Tibial nerve (tissue), 4 donors: ENCODE results near the gene ILDR2. TPM values are rescaled to one million over a fixed set of nuclear protein-coding genes. Genes with fewer than 3 reads are reported as not detected.

Experiments
- DNase-seq, 2 donors: peaks; one replicate each; pipeline ENCODE4 v3.0.0-alpha.2; 2019; ENCODE audit warnings: low spot score in 2 of 2
- H3K27ac ChIP-seq, 4 donors: fragments of 200-600 bp; sonication (generic) in 3 of 4; one replicate each; pipeline ENCODE4 v1.5.1; 2017 to 2019; ENCODE audit warnings: mild to moderate bottlenecking in 1 of 4
- H3K27me3 ChIP-seq, 2 donors: fragments of 200-600 bp; sonication (generic) in 1 of 2; one replicate each; pipeline versions ENCODE4 v1.5.1 to v1.6.0; 2017 to 2019
- H3K36me3 ChIP-seq, 3 donors: fragments of 200-600 bp; sonication (generic); one replicate each; pipeline ENCODE4 v1.5.1; 2018 to 2019
- H3K4me1 ChIP-seq, 4 donors: fragments of 200-600 bp; sonication (generic) in 3 of 4; one replicate each; pipeline ENCODE4 v1.5.1; 2017 to 2019
- H3K4me3 ChIP-seq, 4 donors: fragments of 200-600 bp; sonication (generic) in 3 of 4; one replicate each; pipeline ENCODE4 v1.5.1; 2017 to 2019; ENCODE audit warnings: mild to moderate bottlenecking in 1 of 4, moderate library complexity in 1 of 4
- H3K9me3 ChIP-seq, 4 donors: fragments of 200-600 bp; sonication (generic) in 3 of 4; one replicate each; pipeline ENCODE4 v1.5.1; 2017 to 2019
- EP300 ChIP-seq, 2 donors: sonication (generic); formaldehyde crosslinking; IDR thresholded peaks; one replicate each; pipeline ENCODE4 v1.6.1; 2017; ENCODE audit warnings: antibody characterized with exemption in 2 of 2, mild to moderate bottlenecking in 1 of 2
- POLR2A ChIP-seq, 2 donors: fragments of 450-650 bp; IDR thresholded peaks; one replicate each; pipeline ENCODE4 v1.6.1; 2017; ENCODE audit warnings: antibody characterized with exemption in 2 of 2, mild to moderate bottlenecking in 2 of 2, moderate library complexity in 2 of 2
- WGBS, 2 donors: methylation state at CpG; one replicate each; pipeline ENCODE4 v1.1.5; 2018; 5-methylcytosine and 5-hydroxymethylcytosine counted together
- total RNA-seq, 4 donors: library from RNA; depleted of rRNA; stranded (reverse); fragments of >200 nt; gene quantifications; one replicate each; pipeline ENCODE4 v1.1.0, GENCODE V29; 2016
- TF ChIP-seq, protein P1 (sequence below), 5 experiments: fragments of 200-600 bp in 3 of 5; fragments of 450-650 bp in 2 of 5; sonication (generic) in 3 of 5; IDR thresholded peaks; one replicate each; pipeline ENCODE4 v1.5.1; 2016 to 2019; ENCODE audit warnings: antibody characterized with exemption in 5 of 5, mild to moderate bottlenecking in 3 of 5, moderate library complexity in 2 of 5

The ILDR2 gene
- total RNA-seq, 4 donors from 2014 or later, result 4.4 to 6.7 (median 5.7) TPM

DNA sequence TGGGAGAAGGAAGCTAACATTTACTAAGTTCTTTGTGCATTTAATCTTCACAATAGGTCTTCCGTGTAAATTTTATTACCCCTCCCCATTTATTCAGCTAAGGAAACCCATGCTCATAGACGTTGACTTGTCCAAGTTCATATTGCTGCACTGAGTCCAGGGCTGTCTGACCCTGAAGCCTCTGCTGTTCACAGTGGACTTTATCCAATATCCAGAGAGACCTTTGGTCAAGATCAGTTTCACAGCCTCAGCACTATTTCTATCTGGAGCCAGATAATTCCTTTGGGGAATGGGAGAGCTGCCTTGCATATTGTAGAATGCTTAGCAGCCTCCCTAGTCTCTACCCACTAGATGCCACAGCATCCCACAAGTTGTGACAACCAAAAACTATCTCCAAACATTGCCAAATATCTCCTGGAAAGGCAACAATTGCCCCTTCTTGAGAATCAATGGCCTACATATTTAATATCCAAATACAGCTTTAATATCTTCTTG, 26.4 kb downstream of the ILDR2 start:
- H3K36me3 ChIP-seq, result no peaks in the 10 kb centered on the region
- WGBS, 2 donors, result 50 to 53% methylated on average over 2 of the region's 2 CpGs
- H3K27me3 ChIP-seq, result no peaks in the 10 kb centered on the region
- no peaks in the 10 kb centered on the region for H3K9me3 ChIP-seq
- H3K27ac ChIP-seq, result peak overlapping the region in 2 of 4 donors; percentile 82 to 85
- peaks cover 0 to 19% (median 0%) of the 10 kb centered on the region in 4 donors for H3K4me1 ChIP-seq
- no peak overlapping the region for H3K4me3 ChIP-seq
- DNase-seq, result no peak
- no peak for TF ChIP-seq EP300 (IDR thresholded peaks at IDR 0.05)
- TF ChIP-seq, protein P1, sequence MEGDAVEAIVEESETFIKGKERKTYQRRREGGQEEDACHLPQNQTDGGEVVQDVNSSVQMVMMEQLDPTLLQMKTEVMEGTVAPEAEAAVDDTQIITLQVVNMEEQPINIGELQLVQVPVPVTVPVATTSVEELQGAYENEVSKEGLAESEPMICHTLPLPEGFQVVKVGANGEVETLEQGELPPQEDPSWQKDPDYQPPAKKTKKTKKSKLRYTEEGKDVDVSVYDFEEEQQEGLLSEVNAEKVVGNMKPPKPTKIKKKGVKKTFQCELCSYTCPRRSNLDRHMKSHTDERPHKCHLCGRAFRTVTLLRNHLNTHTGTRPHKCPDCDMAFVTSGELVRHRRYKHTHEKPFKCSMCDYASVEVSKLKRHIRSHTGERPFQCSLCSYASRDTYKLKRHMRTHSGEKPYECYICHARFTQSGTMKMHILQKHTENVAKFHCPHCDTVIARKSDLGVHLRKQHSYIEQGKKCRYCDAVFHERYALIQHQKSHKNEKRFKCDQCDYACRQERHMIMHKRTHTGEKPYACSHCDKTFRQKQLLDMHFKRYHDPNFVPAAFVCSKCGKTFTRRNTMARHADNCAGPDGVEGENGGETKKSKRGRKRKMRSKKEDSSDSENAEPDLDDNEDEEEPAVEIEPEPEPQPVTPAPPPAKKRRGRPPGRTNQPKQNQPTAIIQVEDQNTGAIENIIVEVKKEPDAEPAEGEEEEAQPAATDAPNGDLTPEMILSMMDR (IDR thresholded peaks at IDR 0.05), result no peak

DNA sequence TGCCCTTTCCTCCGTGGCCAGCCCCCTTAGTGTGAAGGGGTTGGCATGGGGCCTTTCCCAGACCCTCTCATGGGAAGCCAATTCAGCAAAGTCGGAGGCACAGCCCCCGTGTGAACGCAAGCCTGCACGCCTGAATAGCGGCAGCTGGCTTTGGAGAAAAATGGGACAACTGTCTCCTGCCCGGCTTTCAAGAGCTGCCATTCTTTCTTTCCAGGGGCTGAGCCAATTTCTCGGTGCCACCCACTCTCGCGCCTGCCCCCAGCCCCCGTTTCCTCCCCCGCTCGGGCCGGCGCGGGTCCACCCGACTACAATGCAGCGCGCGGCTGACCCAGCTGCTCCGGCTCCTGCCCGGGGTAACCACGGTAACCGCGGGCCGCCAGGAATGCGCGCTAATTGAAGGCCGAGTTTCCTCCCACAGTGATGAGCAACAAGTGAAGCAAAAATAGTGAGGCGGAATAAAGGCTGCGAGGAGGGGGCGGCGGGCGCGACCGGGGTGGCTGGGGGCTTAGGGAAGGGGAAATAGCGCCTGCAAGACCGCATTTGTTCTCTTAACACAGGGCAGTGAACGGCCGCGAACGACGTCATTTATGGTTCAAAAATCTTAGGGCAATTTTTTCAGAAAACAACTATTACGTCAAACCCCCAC, 27.8 kb downstream of the ILDR2 start:
- Histone ChIP-seq H3K36me3 (no peaks in the 10 kb centered on the region), H3K27ac (peak overlapping the region; percentile 27 to 85 (median 62)), H3K4me1 (peaks cover 0 to 19% (median 0%) of the 10 kb centered on the region in 4 donors), H3K9me3 (no peaks in the 10 kb centered on the region), H3K4me3 (peak overlapping the region; percentile 6 to 38 (median 17)), H3K27me3 (no peaks in the 10 kb centered on the region)
- TF ChIP-seq EP300 (IDR thresholded peaks at IDR 0.05), result peak; percentile 43 to 82
- peak in 1 of 2 donors; percentile 11 for TF ChIP-seq POLR2A (IDR thresholded peaks at IDR 0.05)
- TF ChIP-seq, protein P1 (IDR thresholded peaks at IDR 0.05), result no peak
- DNase-seq, result peak in 1 of 2 donors; percentile 15
- 4% methylated on average over 37 to 40 of the region's 44 CpGs for WGBS, 2 donors

DNA sequence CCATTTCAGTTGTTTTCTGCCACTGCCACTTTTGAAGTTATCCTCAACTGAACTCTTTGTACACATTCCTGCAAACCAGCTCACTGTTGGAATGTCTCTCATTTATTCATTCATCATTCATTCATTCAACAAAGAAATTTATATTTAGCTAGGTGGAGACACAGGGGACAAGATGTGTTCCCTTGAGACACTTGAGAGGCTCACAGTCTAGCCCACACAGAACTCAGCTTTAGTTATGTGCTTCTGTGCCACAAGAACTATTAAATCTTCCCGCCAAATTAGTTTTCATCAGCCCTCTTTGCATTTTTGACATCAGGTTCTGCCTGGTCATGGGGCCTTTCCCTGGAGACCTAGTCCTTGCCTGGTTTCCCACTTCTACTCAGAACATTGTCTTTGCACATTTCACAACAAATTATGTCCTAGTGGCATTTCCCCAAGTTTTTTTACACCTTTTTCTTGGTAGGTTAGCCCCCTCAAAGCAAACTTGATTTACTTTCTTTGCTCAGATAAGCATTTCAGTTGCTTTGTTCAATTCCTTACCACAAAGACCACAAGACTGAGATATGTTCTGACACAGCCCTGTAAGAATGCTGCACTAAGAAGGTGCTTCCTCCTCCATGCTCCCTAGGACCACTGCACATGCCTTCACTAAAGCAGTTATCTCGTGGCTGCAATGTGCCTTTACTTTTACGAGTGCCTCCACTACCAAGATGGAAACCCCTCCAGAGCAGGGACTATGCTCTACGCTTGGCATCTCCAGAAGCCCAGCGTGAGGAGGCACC, 31.0 kb downstream of the ILDR2 start:
- peaks cover 0 to 19% (median 0%) of the 10 kb centered on the region in 4 donors for H3K4me1 ChIP-seq
- H3K27ac ChIP-seq, result peak overlapping the region in 1 of 4 donors; percentile 21
- no peaks in the 10 kb centered on the region for H3K9me3 ChIP-seq
- 76 to 84% methylated on average over 5 of the region's 5 CpGs for WGBS, 2 donors
- TF ChIP-seq, protein P1 (IDR thresholded peaks at IDR 0.05), result no peak
- TF ChIP-seq POLR2A (IDR thresholded peaks at IDR 0.05) (no peak), EP300 (IDR thresholded peaks at IDR 0.05) (no peak)
- no peak for DNase-seq
- no peaks in the 10 kb centered on the region for H3K27me3 ChIP-seq
- no peak overlapping the region for H3K4me3 ChIP-seq
- H3K36me3 ChIP-seq, result no peaks in the 10 kb centered on the region

DNA sequence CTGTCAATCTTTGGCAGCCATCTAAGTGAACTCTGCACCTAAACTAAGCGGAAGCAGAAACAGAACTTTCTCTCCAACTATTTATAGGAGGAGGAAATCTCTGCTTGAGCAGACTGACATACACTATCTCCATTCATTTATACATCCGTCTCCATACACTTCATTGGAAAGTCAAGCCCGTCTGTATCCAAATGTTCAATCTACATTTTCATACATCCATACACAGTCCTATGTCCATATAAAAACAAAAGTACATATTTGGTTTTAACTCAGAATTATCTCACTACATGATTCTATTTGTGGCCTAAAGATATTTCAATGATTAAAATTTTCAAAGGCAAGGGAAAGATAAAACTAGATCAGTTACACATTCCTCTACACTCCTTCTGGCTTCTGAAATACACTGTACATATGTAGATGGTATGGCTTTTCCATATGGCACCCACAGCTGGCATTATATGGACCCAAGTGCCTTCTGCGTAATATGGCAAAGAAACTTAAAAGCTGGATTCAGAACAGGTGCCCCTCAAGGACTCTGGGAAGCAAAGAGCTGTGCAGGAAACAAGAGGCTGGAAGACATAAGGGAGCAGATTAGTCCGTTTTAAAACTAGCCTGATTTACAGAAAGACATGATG, 35.5 kb downstream of the ILDR2 start:
- H3K27me3 ChIP-seq, result no peaks in the 10 kb centered on the region
- TF ChIP-seq, protein P1 (IDR thresholded peaks at IDR 0.05), result no peak
- TF ChIP-seq EP300 (IDR thresholded peaks at IDR 0.05) (no peak), POLR2A (IDR thresholded peaks at IDR 0.05) (no peak)
- H3K27ac ChIP-seq, result no peak overlapping the region
- no peaks in the 10 kb centered on the region for H3K9me3 ChIP-seq
- no peaks in the 10 kb centered on the region for H3K4me1 ChIP-seq
- H3K4me3 ChIP-seq, result no peak overlapping the region
- DNase-seq, result no peak
- H3K36me3 ChIP-seq, result no peaks in the 10 kb centered on the region
- WGBS, 2 donors, result 87% methylated on average over 5 of the region's 5 CpGs
